ENCODE measurements around the gene NPY4R2. TPM values are rescaled to one million over a fixed set of nuclear protein-coding genes. Genes with fewer than 3 reads are reported as not detected.
A peak's percentile ranks its signal among the peaks of the same experiment; 100 is the strongest.
"Not testable (repeated sequence)": the region's sequence is repeated elsewhere in the genome, so short reads cannot be mapped to it uniquely, and the experiment has no call there.

Gene NPY4R2
- total and polyA plus RNA-seq, 2 experiments from 2014 or later = 0.21 to 0.22 TPM

DNA sequence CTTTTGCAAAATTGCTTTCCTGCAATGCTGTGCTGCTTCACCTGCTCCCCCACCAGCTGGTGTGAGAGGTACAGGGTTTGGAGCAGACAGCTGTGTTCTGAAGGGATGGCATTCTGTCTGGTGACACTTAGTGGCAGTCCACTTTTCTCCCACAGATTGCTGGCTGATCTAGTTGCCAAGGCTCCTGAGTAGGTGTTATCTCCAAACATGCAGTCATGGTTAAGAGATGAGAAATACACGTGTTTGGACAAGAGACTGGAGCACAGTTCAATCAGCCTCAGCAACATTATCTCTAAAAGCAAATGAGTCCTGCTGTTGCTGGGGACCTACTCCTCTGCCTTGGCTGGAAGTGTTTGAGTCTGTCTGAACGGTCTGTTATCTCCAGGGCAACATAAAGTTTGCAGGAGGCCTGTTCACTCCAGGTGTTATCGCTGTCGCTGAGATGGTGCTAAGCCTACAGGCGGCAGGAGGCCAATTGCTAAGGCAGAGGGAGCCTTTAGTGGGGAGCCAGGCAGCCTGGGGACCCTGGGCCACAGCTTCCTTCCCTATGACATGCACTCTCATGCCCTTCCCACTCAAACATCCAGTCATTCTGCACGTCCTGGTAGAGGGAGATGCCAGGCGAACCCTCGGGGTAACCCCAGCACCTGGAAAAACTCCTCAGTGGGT is 24.0 kb downstream of the NPY4R2 start:
- H3K36me3 ChIP-seq; H3K27ac ChIP-seq; H3K9me3 ChIP-seq (ENCODE audit: low read depth); H3K27me3 ChIP-seq; H3K4me1 ChIP-seq (ENCODE audit: low read depth); H3K4me3 ChIP-seq: not testable (repeated sequence)
- DNase-seq (ENCODE audit: low read depth in 1 of 2, low spot score in 1 of 2) = peak; percentile 13 to 31

DNA sequence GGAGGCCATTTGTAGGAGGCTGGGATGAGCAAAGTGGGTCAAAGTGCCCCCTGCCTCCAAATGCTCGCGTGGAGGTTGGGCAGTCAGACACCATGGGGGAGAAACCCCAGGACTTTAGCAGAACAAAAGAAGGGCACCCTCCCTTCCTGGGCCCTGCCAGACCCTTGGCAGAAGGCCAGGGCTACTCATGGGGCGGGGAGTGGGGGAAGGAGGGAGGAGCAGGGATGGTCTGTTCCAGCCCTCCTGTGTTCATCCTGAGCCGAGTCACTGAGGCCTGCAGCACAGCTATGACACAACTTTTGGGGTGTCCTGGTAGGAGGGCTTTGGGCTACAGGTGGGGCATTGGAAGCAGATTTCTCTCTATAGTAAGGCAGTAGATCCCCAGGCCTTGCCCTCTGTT is 24.9 kb downstream of the NPY4R2 start:
- H3K4me1 ChIP-seq (ENCODE audit: low read depth); H3K36me3 ChIP-seq; H3K27ac ChIP-seq; DNase-seq (ENCODE audit: low read depth in 1 of 2, low spot score in 1 of 2); H3K9me3 ChIP-seq (ENCODE audit: low read depth); H3K27me3 ChIP-seq; H3K4me3 ChIP-seq: not testable (repeated sequence)

DNA sequence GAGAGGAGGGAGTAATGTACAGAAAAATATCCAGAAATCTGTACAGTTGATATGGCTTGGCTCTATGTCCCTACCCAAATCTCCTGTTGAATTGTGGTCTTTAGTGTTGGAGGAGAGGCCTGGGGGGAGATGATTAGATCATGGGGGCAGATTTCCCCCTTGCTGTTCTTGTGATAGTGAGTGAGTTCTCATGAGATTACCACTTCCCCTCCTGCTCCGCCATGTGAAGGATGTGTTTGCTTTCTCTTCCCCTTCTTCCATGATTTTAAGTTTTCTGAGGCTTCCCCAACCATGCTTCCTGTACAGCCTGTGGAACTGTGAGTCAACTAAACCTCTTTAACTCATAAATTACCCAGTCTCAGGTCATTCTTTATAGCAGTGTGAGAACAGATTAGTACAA is 29.0 kb downstream of the NPY4R2 start:
- not testable (repeated sequence) for H3K36me3 ChIP-seq; H3K4me3 ChIP-seq; H3K27ac ChIP-seq; DNase-seq (ENCODE audit: low read depth in 1 of 2, low spot score in 1 of 2); H3K27me3 ChIP-seq; H3K4me1 ChIP-seq (ENCODE audit: low read depth); H3K9me3 ChIP-seq (ENCODE audit: low read depth)

DNA sequence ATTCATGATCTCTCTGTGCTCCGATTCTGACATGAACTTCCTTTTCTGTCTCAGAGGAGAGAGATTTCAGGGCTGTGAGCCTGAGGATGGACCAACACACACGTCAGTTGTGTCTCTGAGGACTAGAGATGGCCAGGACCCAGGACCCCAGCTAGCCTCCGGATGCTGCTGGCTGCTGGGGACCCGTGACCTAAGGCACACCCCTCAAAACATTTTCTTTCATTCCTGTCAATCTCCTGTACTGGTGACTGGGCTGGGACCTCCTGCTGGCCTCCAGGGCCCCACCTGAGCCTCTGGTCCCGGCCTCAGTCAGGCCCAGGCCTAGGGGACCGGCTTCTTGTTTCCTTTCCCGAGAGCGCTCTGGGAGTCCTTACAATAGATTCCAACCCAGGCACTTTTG is 38.7 kb downstream of the NPY4R2 start:
- not testable (repeated sequence) for H3K27ac ChIP-seq; H3K4me3 ChIP-seq; H3K9me3 ChIP-seq (ENCODE audit: low read depth); H3K4me1 ChIP-seq (ENCODE audit: low read depth); DNase-seq (ENCODE audit: low read depth in 1 of 2, low spot score in 1 of 2); H3K36me3 ChIP-seq; H3K27me3 ChIP-seq

DNA sequence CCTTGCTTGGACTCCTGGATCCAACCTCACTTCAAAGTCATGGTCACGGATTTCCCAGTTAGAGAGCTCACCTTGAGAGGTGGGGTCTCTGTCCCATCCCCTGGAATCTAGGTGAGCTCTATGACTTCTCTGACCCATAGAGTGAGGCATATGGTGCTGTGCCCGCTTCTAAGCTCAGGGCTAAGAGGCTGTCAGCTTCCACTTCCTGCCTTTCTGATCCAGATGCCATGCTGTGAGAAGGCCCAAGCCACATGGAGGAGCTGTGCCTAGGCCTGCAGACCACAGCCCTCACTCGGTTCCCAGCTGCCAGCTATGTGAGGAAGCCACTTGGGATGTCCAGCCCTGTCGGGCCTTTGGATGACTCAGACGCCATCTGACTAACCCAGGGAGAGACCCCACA is 41.2 kb downstream of the NPY4R2 start:
- DNase-seq (ENCODE audit: low read depth in 1 of 2, low spot score in 1 of 2) = not testable (repeated sequence)

DNA sequence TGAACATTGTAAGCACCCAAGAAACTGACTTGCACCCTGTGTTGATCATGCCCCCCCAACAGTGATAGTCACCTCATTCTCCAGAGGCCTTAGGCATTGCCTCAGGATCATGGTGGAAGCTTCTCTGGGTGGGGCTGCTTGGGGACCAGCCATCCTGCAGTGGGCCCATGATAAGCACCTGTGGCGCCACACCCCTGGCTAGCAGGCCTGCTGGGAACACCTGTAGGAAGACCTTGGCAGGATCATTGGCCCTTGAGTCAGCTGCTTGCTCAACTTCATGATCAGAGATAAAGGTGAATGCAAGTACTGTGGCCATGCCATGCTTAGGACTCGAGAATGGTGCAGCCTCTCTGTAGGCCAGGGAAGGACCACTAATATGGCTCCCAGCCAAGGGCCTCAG is 42.2 kb downstream of the NPY4R2 start:
- not testable (repeated sequence) for H3K4me1 ChIP-seq (ENCODE audit: low read depth); H3K27ac ChIP-seq; H3K36me3 ChIP-seq; H3K9me3 ChIP-seq (ENCODE audit: low read depth); H3K4me3 ChIP-seq; H3K27me3 ChIP-seq; DNase-seq (ENCODE audit: low read depth in 1 of 2, low spot score in 1 of 2)

More for the DNA sequence above, 41.2 kb downstream of the NPY4R2 start:
- not testable (repeated sequence) for H3K27me3 ChIP-seq; H3K4me3 ChIP-seq; H3K4me1 ChIP-seq (ENCODE audit: low read depth); H3K36me3 ChIP-seq; H3K27ac ChIP-seq; H3K9me3 ChIP-seq (ENCODE audit: low read depth)

DNA sequence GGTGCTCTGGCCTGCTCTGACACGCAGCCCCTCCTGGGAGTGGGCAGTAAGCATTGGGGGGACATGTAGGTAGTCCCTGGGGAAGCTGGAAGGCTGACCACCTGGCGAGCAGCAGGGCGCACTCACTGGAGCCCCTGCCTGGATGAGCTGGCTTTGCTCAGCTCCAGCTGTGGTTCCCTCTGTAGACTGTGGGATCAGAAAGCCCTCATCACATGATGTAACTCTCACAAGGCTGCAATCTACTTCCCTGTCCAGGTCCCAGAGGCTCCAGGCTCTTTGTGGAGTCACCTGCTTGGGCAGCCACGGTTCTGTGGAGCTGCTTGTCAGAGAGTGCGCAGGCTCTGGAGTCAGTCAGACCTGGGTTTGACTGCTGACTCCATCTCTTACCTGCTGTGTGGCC is 44.3 kb downstream of the NPY4R2 start:
- H3K27ac ChIP-seq; H3K27me3 ChIP-seq; H3K4me3 ChIP-seq; H3K9me3 ChIP-seq (ENCODE audit: low read depth); H3K36me3 ChIP-seq; H3K4me1 ChIP-seq (ENCODE audit: low read depth); DNase-seq (ENCODE audit: low read depth in 1 of 2, low spot score in 1 of 2): not testable (repeated sequence)

DNA sequence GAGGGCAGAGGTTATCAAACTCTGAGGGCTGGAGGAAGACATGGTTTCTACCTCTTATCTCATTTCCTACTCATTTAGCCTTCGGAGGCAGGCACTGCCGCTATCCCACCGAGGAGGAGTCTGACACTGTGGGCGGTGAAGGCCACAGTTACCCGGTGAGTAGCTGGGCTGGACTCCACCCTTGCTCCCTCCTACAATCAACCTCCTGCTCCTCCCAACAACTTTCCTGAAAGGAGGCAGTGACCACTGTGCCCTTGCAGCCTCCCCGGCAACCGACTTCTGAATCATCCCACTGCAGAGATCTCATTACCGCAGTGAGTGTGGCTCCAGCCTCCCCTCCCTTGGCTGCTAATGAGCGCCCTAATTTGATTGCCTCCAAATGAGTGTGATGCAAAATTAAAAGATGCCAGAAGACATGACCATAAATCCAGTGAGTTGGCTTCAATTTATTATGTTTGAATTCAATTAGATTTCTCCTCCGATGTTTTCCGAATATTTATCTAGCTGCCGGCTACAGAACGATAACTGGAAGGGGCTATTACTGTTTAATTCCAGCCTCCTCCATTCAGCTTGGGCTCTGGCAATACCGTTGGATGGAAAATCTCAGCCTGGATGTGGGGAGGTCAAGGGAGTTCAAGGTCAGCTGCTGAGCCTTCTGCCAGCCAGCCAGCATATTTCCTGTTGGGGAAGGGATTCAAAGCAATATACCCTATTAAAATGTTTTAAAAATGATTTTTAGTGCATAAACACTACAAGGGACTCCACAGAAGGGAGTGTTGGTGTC is 46.0 kb downstream of the NPY4R2 start:
- DNase-seq (ENCODE audit: low read depth in 1 of 2, low spot score in 1 of 2); H3K4me3 ChIP-seq; H3K27me3 ChIP-seq; H3K27ac ChIP-seq; H3K36me3 ChIP-seq; H3K4me1 ChIP-seq (ENCODE audit: low read depth); H3K9me3 ChIP-seq (ENCODE audit: low read depth): not testable (repeated sequence)

DNA sequence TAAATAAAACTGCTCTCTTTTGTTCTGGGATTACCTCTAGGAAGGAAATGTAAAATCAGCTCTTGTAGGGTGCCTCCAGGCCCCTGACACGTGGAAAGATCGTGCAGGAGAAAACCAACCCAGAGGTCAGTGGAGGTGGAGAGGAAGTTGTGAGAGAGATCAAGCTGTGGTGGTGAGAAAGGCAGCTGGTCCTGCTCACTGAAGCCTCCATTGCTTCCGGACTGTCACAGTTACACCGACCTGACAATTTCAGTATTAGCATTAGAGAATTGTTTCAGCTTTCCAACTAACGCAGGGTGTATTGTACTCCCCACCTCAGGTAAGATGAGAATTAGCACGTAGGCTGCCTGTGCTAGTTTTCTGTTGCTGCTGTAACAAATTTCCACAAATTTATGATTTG is 50.5 kb downstream of the NPY4R2 start:
- not testable (repeated sequence) for H3K4me3 ChIP-seq; H3K9me3 ChIP-seq (ENCODE audit: low read depth); H3K27me3 ChIP-seq; H3K4me1 ChIP-seq (ENCODE audit: low read depth); H3K36me3 ChIP-seq; H3K27ac ChIP-seq; DNase-seq (ENCODE audit: low read depth in 1 of 2, low spot score in 1 of 2)

DNA sequence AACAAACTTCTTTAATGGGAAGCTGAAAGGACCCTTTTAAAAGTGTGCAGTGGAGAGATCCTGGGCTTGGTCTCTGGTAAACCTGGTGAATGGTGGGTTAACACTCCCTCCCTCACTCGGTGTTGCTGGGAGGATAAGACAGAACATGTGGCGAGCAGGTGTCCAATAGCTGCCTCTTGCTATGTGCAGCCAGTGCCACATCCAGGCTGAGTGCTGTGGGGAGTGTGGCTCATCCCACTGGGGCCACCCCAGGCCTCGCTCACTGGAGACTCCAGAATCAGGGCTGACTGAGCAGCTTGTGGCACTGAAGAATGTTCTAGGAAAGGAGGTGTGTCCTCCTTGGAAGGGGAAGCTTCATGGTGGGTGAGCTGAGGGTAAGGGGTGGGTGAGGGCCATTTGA is 51.6 kb downstream of the NPY4R2 start:
- H3K36me3 ChIP-seq; H3K9me3 ChIP-seq (ENCODE audit: low read depth); H3K4me1 ChIP-seq (ENCODE audit: low read depth); H3K27ac ChIP-seq; H3K27me3 ChIP-seq; DNase-seq (ENCODE audit: low read depth in 1 of 2, low spot score in 1 of 2); H3K4me3 ChIP-seq: not testable (repeated sequence)

DNA sequence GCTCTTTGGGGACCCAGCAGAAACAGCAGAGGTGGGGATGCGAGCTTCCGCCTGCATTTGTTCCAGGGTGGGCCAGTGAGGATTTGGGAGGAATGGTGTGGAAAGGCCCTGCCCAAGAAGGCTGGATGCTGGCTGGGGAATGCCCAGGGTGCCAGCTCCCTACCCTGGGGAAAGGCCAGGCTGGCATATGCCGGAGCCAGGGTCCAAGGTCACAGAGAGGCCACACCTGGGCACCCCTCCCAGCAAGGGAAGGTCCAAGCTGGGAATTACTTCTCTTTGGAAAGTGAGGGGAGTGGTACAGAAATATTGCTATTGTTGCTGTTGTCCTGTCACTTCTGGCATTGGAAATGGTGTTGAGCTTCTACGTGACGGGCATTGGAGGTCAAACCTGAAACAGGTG is 53.1 kb downstream of the NPY4R2 start:
- not testable (repeated sequence) for H3K9me3 ChIP-seq (ENCODE audit: low read depth); H3K27ac ChIP-seq; H3K4me1 ChIP-seq (ENCODE audit: low read depth); H3K36me3 ChIP-seq; H3K4me3 ChIP-seq; DNase-seq (ENCODE audit: low read depth in 1 of 2, low spot score in 1 of 2); H3K27me3 ChIP-seq

DNA sequence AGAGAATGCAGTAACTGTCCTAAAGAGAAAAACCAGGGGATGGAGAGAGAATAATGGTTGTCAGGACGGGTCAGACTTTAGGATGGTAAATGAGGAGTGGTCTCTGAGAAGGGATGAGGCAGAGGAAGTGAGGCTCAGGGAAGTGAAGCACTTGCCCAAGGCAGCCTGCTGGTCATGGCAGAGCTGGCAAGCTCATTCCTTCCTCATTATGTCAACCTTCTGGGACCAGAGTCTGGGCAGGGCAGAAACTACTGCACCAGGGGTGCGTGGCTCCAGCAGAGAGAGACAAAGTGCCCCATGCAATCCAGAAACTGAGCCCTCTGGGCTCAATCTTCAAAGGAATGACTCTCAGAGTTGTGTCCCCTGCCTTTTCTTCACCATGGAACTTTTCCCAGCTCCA is 53.6 kb downstream of the NPY4R2 start:
- H3K4me3 ChIP-seq; H3K27me3 ChIP-seq; H3K36me3 ChIP-seq; DNase-seq (ENCODE audit: low read depth in 1 of 2, low spot score in 1 of 2); H3K9me3 ChIP-seq (ENCODE audit: low read depth); H3K27ac ChIP-seq; H3K4me1 ChIP-seq (ENCODE audit: low read depth): not testable (repeated sequence)
